Thymus (tissue), 11 donors: Measurements from ENCODE around the gene ARHGAP6. TPM values are rescaled to one million over a fixed set of nuclear protein-coding genes. Genes with fewer than 3 reads are reported as not detected.
"Not testable (repeated sequence)": the region's sequence is repeated elsewhere in the genome, so short reads cannot be mapped to it uniquely, and the experiment has no call there.

Source experiments
- DNase-seq, 9 donors: peaks; one replicate each; pipeline ENCODE4 v3.0.0-alpha.2; 2013; ENCODE audit warnings: low spot score in 9 of 9, low read depth in 6 of 9, missing footprints in 1 of 9
- H3K27ac ChIP-seq, 2 donors: one replicate each; pipeline ENCODE4 v1.5.1; 2013; ENCODE audit warnings: control low read depth in 1 of 2, low read depth in 1 of 2, low read length in 1 of 2, mild to moderate bottlenecking in 1 of 2, moderate library complexity in 1 of 2
- H3K27me3 ChIP-seq, 2 donors: one replicate each; pipeline ENCODE4 v1.5.1; 2013; ENCODE audit warnings: low read length in 1 of 2; ENCODE audit not compliant: control insufficient read depth in 2 of 2, insufficient read depth in 1 of 2
- H3K36me3 ChIP-seq, 2 donors: one replicate each; pipeline ENCODE4 v1.5.1; 2013; ENCODE audit warnings: low read length in 1 of 2, mild to moderate bottlenecking in 1 of 2, moderate library complexity in 1 of 2; ENCODE audit not compliant: control insufficient read depth in 2 of 2, insufficient read depth in 2 of 2
- H3K4me1 ChIP-seq, 2 donors: one replicate each; pipeline ENCODE4 v1.5.1; 2013; ENCODE audit warnings: low read length in 2 of 2; ENCODE audit not compliant: control insufficient read depth in 2 of 2, insufficient read depth in 2 of 2
- H3K4me3 ChIP-seq, 2 donors: one replicate each; pipeline ENCODE4 v1.5.1; 2013; ENCODE audit warnings: low read length in 2 of 2, control low read depth in 1 of 2, mild to moderate bottlenecking in 1 of 2
- H3K9me3 ChIP-seq, 2 donors: one replicate each; pipeline ENCODE4 v1.5.1; 2013; ENCODE audit warnings: low read length in 1 of 2, mild to moderate bottlenecking in 1 of 2; ENCODE audit not compliant: control insufficient read depth in 2 of 2, insufficient read depth in 1 of 2
- WGBS: extraction: QIAGEN DNeasy Blood & Tissue Kit; methylation state at CpG from one replicate; pipeline ENCODE4 v1.1.7; 2013; 5-methylcytosine and 5-hydroxymethylcytosine counted together
- polyA plus RNA-seq: library from polyadenylated mRNA; stranded (reverse); fragments of 200-250 nt; gene quantifications from one replicate; pipeline ENCODE4 v1.2.3, GENCODE V29; 2013
- total RNA-seq: library from RNA; stranded (reverse); fragments of 120-200 nt; gene quantifications from one replicate; pipeline ENCODE4 v1.2.4, GENCODE V29; 2013
- donor health status: healthy.

ARHGAP6 gene
- total and polyA plus RNA-seq, 2 donors = 0.71 to 2.3 TPM

- H3K9me3 ChIP-seq, DNase-seq, H3K27me3 ChIP-seq, H3K4me1 ChIP-seq, H3K4me3 ChIP-seq, H3K27ac ChIP-seq, H3K36me3 ChIP-seq: not testable (repeated sequence)
- 86% methylated on average over 2 of the region's 2 CpGs for WGBS
These were observed 309.8 kb downstream of the ARHGAP6 start for GRCh38 chrX:11355944-11356343.

- 98% methylated on average over 4 of the region's 4 CpGs for WGBS
- Histone ChIP-seq H3K27ac (no peak overlapping the region), H3K27me3 (no peaks in the 10 kb centered on the region), H3K4me3 (no peak overlapping the region), H3K4me1 (no peaks in the 10 kb centered on the region), H3K36me3 (no peaks in the 10 kb centered on the region), H3K9me3 (no peaks in the 10 kb centered on the region)
- DNase-seq = no peak
These were observed 310.3 kb downstream of the ARHGAP6 start for GRCh38 chrX:11355259-11355909.

- H3K27me3 ChIP-seq = no peaks in the 10 kb centered on the region
- no peaks in the 10 kb centered on the region for H3K4me1 ChIP-seq
- no peaks in the 10 kb centered on the region for H3K9me3 ChIP-seq
- DNase-seq = no peak
- H3K27ac ChIP-seq = no peak overlapping the region
- WGBS = 100% methylated on average over 1 of the region's 1 CpG
- no peak overlapping the region for H3K4me3 ChIP-seq
- H3K36me3 ChIP-seq = no peaks in the 10 kb centered on the region
These were observed 313.4 kb downstream of the ARHGAP6 start for GRCh38 chrX:11352296-11352741.

GRCh38 chrX:11351375-11352295 lies 314.1 kb downstream of the ARHGAP6 start:
- no peak for DNase-seq
- H3K4me1 ChIP-seq = no peaks in the 10 kb centered on the region
- H3K36me3 ChIP-seq = no peaks in the 10 kb centered on the region
- peak overlapping the region in 1 of 2 donors; percentile 15 for H3K27ac ChIP-seq
- no peaks in the 10 kb centered on the region for H3K9me3 ChIP-seq
- 77% methylated on average over 11 of the region's 11 CpGs for WGBS
- no peaks in the 10 kb centered on the region for H3K27me3 ChIP-seq
- no peak overlapping the region for H3K4me3 ChIP-seq

GRCh38 chrX:11349661-11350337 lies 315.9 kb downstream of the ARHGAP6 start:
- 76% methylated on average over 2 of the region's 2 CpGs for WGBS
- no peak overlapping the region for H3K27ac ChIP-seq
- no peaks in the 10 kb centered on the region for H3K27me3 ChIP-seq
- no peaks in the 10 kb centered on the region for H3K4me1 ChIP-seq
- H3K36me3 ChIP-seq = no peaks in the 10 kb centered on the region
- H3K4me3 ChIP-seq = no peak overlapping the region
- DNase-seq = no peak
- H3K9me3 ChIP-seq = no peaks in the 10 kb centered on the region

GRCh38 chrX:11349020-11349419 lies 316.7 kb downstream of the ARHGAP6 start:
- Histone ChIP-seq H3K4me3 (no peak overlapping the region), H3K36me3 (no peaks in the 10 kb centered on the region), H3K9me3 (no peaks in the 10 kb centered on the region), H3K27me3 (no peaks in the 10 kb centered on the region), H3K27ac (no peak overlapping the region), H3K4me1 (no peaks in the 10 kb centered on the region)
- DNase-seq = no peak
- WGBS = 100% methylated on average over 1 of the region's 1 CpG

GRCh38 chrX:11347300-11347699 lies 318.4 kb downstream of the ARHGAP6 start:
- no peak for DNase-seq
- 78% methylated on average over 3 of the region's 3 CpGs for WGBS
- H3K27me3 ChIP-seq = no peaks in the 10 kb centered on the region
- no peak overlapping the region for H3K4me3 ChIP-seq
- H3K36me3 ChIP-seq = no peaks in the 10 kb centered on the region
- H3K9me3 ChIP-seq = no peaks in the 10 kb centered on the region
- H3K4me1 ChIP-seq = no peaks in the 10 kb centered on the region
- no peak overlapping the region for H3K27ac ChIP-seq

- H3K27me3 ChIP-seq = no peaks in the 10 kb centered on the region
- WGBS = 98% methylated on average over 2 of the region's 2 CpGs
- H3K4me3 ChIP-seq = no peak overlapping the region
- H3K4me1 ChIP-seq = no peaks in the 10 kb centered on the region
- no peak for DNase-seq
- H3K9me3 ChIP-seq = no peaks in the 10 kb centered on the region
- no peaks in the 10 kb centered on the region for H3K36me3 ChIP-seq
- H3K27ac ChIP-seq = no peak overlapping the region
These were observed 319.5 kb downstream of the ARHGAP6 start for GRCh38 chrX:11346121-11346682.

- Histone ChIP-seq H3K36me3 (no peaks in the 10 kb centered on the region), H3K27me3 (no peaks in the 10 kb centered on the region), H3K4me1 (no peaks in the 10 kb centered on the region), H3K4me3 (no peak overlapping the region), H3K9me3 (no peaks in the 10 kb centered on the region), H3K27ac (no peak overlapping the region)
- no peak for DNase-seq
These were observed 323.0 kb downstream of the ARHGAP6 start for GRCh38 chrX:11342673-11343072.
